HG02798 (cell line): ENCODE measurements around the gene ARFGAP2.

ENCODE experiments used
- ATAC-seq: cut with Tn5 transposase; IDR thresholded peaks from one replicate; pipeline ENCODE4 v1.9.1; 2021; ENCODE audit warnings: mild to moderate bottlenecking; ENCODE audit not compliant: unreplicated experiment, poor library complexity

Gene ARFGAP2

DNA sequence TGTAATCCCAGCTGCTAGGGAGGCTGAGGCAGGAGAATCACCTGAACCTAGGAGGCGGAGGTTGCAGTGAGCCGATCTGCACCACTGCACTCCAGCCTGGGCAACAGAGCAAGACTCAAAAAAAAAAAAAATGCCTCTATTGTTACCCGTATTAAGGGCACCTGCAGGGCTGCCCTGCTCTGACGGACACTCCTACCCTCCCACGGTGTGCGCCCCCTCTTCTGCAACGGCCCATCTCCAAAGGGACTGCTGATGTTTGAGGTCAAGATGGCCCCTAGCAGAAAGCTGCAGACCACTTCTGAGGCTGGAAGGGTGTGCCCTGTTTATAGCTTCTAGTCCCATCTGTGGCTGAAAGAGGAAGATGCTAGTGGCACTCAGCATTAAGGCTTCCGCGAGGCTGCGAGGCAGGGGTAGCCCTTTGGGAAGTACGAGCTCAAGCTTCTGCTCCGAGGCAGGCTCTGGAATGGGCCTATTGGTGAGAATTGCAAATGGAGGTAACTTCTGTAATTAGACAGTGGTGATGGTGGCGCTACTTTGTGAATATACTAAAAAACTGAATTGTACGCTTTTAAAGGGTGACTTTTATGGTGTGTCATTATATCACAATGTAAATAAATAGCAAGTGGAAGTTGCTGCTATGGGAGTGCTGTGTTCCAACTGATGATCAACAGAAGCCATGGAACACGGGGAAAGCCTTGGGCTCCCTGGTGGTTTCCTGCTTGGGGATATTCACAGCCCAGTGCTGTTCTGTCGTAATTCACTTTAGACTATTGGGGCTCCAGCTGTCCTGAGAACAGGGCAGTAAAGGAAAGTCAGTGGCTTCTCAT is 24.3 kb downstream of the ARFGAP2 start:
- no peak for ATAC-seq

- ATAC-seq = no peak
These were observed 26.9 kb downstream of the ARFGAP2 start for GRCh38 chr11:47149782-47150181.

- ATAC-seq = no peak
These were observed 27.7 kb downstream of the ARFGAP2 start for GRCh38 chr11:47148903-47149531.

GRCh38 chr11:47148270-47148669 is 28.4 kb downstream of the ARFGAP2 start:
- no peak for ATAC-seq

- no peak for ATAC-seq
These were observed 29.0 kb downstream of the ARFGAP2 start for GRCh38 chr11:47147681-47148080.

DNA sequence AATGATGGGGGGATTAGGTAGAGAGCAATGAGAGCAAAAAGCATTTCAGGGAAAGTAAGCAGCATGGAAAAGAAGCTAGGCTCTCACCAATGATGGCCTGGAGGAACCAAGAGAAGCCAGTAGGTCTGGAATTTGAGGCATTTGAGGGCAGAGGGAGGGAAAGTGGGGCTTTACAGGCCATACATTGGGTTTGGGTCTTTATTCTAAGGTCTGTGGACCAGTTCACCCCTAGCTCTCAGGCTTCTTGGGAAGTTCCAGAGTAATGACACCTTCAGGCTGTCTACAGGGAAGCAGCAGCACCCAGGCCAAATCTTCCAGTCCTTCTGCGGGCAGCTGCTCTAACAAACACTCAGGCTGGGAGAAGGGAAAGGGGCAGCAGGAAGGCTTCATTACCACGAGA is 29.4 kb downstream of the ARFGAP2 start:
- no peak for ATAC-seq

DNA sequence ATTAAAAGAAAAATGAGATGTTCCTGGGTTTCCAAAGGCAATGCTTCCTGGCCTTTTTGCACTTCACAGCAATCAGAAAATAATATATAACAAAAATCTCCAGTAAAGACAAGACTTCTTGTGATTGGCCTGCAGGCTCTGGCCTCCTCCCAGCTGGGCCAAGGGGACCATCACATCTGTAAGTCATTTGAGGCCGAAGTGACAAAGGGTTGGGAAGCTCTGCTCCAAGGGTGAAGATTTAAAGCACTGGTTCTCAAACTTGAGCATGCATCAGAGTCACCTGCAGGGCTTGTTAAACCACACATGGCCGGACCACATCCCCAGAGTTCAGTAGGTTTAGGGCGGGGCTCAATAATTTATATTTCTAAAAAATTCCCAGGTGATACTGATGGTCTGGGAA is 32.1 kb downstream of the ARFGAP2 start:
- ATAC-seq = no peak

DNA sequence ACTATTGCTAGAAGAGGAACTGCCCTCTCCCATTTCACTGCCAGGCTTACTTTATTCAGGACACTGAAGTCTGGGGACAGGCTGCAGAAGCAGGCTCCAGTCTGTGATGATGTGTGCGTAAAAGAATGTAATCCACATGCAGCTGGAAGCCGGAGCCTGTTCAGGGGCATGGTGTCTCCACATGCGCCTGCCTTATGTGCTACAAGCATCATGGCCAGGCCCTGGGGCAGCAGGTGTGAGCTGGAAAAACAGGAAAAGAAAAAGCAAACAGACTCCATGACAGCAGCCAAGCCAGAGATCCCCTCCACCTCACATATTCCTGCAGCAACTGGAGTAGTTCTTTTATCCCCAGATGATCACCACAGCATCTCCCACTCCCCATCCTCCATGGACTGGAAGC is 33.4 kb downstream of the ARFGAP2 start:
- ATAC-seq = no peak

DNA sequence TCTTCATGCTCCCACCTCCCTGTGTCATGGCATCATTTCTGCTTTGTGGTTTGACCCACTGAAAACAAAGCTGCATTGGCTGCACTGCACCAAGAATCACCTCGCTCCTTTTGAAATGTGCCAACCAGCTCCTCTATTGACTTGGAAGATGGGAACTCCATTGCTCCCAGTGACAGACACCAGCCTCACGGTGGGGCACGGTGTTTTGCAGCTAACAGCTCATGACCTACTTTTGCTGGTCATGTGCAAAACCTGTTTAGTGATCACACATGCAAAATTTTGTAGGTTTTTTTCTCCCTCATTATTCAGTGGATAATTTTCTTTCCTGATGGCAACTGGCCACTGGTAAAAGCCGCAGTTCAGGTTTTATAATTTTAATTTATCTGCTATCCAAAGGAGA is 36.8 kb downstream of the ARFGAP2 start:
- no peak for ATAC-seq

DNA sequence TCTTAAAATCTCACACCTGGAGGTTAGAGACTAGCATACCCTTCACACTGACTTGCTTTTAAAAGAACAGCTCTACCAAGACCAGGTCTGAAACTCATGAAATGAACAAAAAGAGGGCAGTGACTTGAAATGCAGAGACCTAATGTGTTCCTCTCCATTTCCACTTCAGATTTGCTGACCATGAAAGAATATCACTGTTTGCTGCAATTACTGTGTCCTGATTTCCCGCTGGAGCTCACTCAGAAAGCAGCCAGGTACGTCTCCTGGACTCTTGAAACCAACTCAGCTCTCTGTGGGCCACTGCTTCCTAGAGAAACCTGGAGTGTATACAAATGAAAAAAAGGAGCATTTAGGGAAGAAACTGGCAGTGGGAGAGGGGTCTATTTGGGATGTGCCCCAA is 39.2 kb downstream of the ARFGAP2 start:
- no peak for ATAC-seq

- ATAC-seq = no peak
These were observed 39.8 kb downstream of the ARFGAP2 start for GRCh38 chr11:47136921-47137320.

DNA sequence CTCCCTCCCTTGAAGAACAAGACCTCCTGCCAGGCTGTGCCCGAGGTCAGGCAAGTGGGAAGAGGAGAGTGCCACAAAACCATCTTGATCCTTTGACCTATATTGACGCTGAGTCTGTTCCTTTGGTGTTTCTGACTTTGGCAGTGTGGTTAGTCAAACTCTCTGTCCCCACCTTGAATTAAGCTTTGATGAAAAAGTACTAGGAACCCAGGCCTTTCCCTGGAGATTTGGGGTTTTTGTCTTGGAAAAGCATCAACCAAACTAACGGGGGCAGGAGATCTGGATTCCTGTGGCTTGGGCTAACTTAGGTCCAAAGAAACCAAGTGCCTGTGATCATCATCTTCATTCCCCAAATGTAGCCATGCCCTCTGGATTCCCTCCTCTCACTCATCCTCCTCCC is 40.4 kb downstream of the ARFGAP2 start:
- no peak for ATAC-seq

DNA sequence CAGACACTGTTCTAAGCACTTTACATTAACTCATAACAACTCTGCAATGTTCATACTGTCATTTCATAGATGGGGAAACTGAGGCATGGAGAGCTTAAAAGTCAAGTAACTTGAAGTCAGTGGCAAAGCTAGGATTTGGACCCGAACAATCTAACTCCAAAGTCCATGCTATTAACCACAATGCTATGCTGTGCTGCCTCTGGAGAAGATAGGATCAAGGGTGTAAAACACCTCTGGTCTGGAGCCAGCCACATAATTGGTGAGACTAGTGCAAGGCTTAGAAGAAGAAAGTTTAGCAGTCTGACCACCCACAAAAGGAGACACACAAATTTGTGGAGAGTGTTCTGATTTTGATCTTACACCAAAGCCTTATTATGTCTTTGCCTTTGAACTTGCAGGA is 43.7 kb downstream of the ARFGAP2 start:
- no peak for ATAC-seq

DNA sequence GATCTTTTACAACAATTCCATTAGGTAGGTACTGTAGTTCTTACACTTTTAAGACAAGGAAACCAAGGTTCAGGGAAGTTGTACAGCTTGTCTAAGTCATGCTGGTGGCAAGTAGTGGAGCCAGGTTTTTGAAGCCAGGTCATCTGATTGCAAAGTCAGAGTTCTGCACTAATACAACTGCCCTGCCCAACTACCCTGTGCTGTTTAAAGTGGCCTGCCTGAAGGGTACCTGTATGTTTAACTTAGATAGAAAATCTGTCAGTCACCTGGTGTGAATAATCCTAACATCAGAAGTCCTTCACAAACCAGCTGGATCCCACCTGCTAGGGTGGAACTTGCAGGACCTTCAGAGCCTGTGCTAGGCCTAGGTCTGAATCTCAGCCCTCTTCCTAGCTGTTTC is 44.2 kb downstream of the ARFGAP2 start:
- ATAC-seq = no peak

DNA sequence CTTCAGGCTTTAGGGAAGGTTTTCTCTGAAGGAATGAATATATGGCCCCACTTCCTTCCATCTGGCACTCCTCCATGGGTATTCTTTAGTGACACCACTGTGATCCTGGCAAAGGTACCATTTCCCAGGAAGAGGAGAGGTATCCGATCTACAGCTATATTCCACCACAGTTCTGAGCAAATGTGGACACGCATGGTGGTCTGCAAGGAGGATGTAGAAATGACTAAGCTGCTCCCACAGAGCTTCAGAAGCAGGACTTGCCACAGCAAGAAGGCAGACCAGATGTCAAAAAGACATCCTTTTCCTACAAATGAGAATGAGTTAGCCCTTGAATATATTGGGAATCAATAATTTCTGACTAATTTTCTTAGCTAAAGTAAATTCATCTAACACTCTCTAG is 45.5 kb downstream of the ARFGAP2 start:
- no peak for ATAC-seq

DNA sequence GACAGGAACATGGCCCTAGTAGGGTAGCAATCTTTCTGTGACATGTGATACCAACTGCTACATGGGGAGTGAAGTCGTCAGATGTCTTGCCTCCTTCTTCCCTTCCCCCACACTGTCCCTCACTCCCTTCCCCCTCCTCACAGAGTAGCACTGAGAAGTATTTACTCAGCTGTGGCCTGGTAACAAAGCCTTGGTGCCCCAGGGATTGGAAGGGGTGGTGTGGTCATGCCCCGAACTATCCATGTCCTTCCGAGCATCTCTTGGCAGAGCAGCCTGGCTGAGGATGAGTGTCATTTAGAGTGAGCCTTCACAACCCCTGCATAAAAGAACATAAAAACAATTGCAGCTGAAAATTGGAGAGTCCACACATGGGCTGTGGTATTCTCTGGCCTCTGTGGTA is 46.1 kb downstream of the ARFGAP2 start:
- ATAC-seq = no peak

GRCh38 chr11:47127213-47127612 is 49.5 kb downstream of the ARFGAP2 start:
- ATAC-seq = no peak

DNA sequence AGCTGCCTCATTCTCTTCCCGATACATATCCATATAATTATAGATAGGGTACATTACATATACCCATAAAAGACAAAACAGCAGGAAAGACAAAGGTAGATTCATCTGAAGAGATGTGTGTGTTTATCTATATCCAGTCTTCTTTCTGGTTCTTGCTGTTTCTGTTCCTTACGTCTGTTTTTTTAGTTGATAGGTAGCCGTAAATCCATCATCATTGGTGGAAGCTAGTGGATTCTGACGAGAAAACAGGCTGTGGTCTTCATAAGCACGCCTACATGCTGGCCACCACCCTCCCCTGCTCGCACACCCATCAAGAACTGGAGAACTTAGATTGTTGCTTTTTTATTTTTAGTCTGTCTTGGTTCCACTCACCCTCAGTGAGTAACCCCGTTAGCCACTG is 51.6 kb downstream of the ARFGAP2 start:
- no peak for ATAC-seq

DNA sequence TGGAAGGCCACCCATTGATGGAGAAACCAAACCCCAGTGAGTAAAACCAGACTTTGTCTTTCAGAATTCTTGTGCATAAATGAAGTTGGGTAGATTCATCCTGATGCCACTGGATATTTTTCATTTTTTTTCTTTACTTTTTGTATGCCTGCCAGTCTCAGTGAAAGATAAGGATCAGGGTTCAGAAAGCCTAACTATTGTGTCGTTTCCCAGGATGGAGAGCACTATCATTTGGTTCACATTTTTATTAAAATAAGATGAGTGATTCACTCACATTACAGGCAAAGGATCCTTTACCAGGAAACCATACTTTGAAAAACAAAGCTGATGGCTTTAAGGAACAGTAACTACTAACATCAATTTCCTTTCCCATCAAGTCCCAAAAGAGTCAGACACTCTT is 52.0 kb downstream of the ARFGAP2 start:
- ATAC-seq = no peak

DNA sequence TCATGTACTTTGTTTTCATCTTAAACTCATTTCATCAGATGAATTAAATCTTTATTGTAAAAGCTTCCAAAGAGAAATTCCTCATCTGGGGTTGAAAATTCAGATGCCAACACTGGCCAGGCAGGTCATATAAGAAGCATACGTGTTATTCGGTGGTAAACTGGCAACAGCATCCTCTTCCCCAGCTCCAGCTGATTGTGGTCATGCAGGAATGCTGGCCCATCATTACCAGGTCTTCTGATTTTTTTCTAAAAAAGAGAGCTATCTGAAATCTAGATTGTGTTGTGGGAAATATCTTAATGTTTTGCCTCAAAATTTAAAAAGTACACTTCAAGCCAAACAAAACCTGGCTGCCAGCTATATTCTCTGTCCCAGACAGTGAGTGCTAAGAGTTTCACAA is 53.6 kb downstream of the ARFGAP2 start:
- ATAC-seq = no peak

DNA sequence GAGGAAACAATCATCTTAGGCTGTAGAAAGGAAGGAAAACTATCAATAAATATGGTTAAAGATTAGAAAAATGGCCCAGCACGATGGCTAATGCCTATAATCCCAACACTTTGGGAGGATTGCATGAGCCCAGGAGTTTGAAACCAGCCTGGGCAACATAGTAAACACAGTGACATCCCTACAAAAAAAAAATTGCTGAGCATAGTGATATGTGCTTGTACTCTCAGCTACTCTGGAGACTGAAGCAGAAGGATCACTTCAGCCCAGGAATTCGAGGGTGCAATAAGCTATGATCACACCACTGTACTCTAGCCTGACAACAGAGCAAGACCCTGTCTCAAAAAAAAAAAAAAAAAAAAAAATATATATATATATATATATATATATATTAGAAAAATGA is 54.9 kb downstream of the ARFGAP2 start:
- no peak for ATAC-seq

DNA sequence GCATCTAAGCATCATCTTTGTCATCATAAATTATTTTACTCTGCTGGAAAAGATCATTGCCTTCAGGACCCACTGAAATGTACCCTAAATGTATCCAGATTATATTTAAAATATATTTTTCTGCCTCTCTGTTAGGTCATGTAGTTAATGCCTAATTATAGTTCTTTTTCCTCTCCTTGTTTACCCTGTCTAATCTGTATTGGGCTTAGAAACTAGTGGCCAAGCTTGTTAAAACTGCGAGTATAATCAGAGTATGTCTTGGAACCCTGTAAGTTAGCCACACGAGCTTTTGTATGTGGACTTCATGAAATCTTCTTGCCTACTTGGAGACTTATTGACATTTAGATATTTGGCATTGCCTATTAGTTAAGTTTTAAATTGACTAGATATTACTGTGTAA is 55.6 kb downstream of the ARFGAP2 start:
- no peak for ATAC-seq
